HepG2 (cell line): Measurements from ENCODE around the gene MYL6. TPM values are rescaled to one million over a fixed set of nuclear protein-coding genes. Genes with fewer than 3 reads are reported as not detected.

Experiments used
- BHLHE40 ChIP-seq: IDR thresholded peaks from 2 replicates; pipeline ENCODE4 v1.6.1; 2011; ENCODE audit warnings: low read length, improper control_type of control experiment
- BRCA1 ChIP-seq: sonication (generic); formaldehyde crosslinking; IDR thresholded peaks from 2 replicates; pipeline ENCODE4 v1.4.0; 2020; ENCODE audit warnings: missing genetic modification reagents
- HMG20A ChIP-seq: IDR thresholded peaks from 2 replicates; pipeline ENCODE4 v1.6.1; 2016; ENCODE audit warnings: borderline replicate concordance
- HNF1A ChIP-seq, 2 experiments: sonication (generic) in 1 of 2; formaldehyde crosslinking in 1 of 2; IDR thresholded peaks; 2 replicates each; pipeline versions ENCODE4 v1.4.0 to v1.6.1; 2016 to 2020; ENCODE audit warnings: borderline replicate concordance in 1 of 2, low read depth in 1 of 2, mild to moderate bottlenecking in 1 of 2, missing genetic modification reagents in 1 of 2
- HNRNPH1 ChIP-seq: fragments of 200-400 bp; formaldehyde crosslinking; optimal IDR thresholded peaks from 2 replicates; pipeline ENCODE3; 2017; ENCODE audit warnings: mild to moderate bottlenecking, low read depth, low read length
- ISX ChIP-seq: sonication (generic); formaldehyde crosslinking; conservative IDR thresholded peaks from 2 replicates; pipeline ENCODE4 v1.5.0; 2020; ENCODE audit warnings: missing genetic modification reagents
- MAF1 ChIP-seq: sonication (generic); formaldehyde crosslinking; IDR thresholded peaks from 2 replicates; pipeline ENCODE4 v1.5.0; 2020; ENCODE audit warnings: missing genetic modification reagents, borderline replicate concordance
- MED1 ChIP-seq: sonication (generic); formaldehyde crosslinking; IDR thresholded peaks from 2 replicates; pipeline ENCODE4 v1.4.0; 2020; ENCODE audit warnings: missing genetic modification reagents
- MIER3 ChIP-seq: IDR thresholded peaks from 2 replicates; pipeline ENCODE4 v1.6.1; 2016; ENCODE audit warnings: missing compliant biosample characterization, borderline replicate concordance
- NCOA2 ChIP-seq: sonication (generic); formaldehyde crosslinking; IDR thresholded peaks from 2 replicates; pipeline ENCODE4 v1.8.0; 2022; ENCODE audit warnings: inconsistent platforms
- NFKBIZ ChIP-seq: IDR thresholded peaks from 2 replicates; pipeline ENCODE4 v1.6.1; 2018; ENCODE audit warnings: missing genetic modification reagents, missing compliant biosample characterization
- NPAS2 ChIP-seq: sonication (generic); formaldehyde crosslinking; IDR thresholded peaks from 2 replicates; pipeline ENCODE4 v1.8.0; 2022; ENCODE audit warnings: mild to moderate bottlenecking, missing genetic modification reagents, borderline replicate concordance
- REPIN1 ChIP-seq: sonication (generic); formaldehyde crosslinking; IDR thresholded peaks from 2 replicates; pipeline ENCODE4 v1.8.0; 2022; ENCODE audit warnings: missing genetic modification reagents, low read depth, mild to moderate bottlenecking, borderline replicate concordance
- RFX5 ChIP-seq: IDR thresholded peaks from 2 replicates; pipeline ENCODE4 v1.6.1; 2011; ENCODE audit warnings: low read depth, low read length, improper control_type of control experiment
- ZBTB3 ChIP-seq: sonication (generic); formaldehyde crosslinking; IDR thresholded peaks from 2 replicates; pipeline ENCODE4 v1.4.0; 2020; ENCODE audit warnings: low read depth, mild to moderate bottlenecking, moderate library complexity, missing genetic modification reagents, borderline replicate concordance
- ZNF121 ChIP-seq: sonication (generic); formaldehyde crosslinking; IDR thresholded peaks from 2 replicates; pipeline ENCODE4 v1.5.0; 2020; ENCODE audit warnings: mild to moderate bottlenecking, missing genetic modification reagents
- ZNF234 ChIP-seq: sonication (generic); formaldehyde crosslinking; conservative IDR thresholded peaks from 2 replicates; pipeline ENCODE4 v1.5.1; 2020; ENCODE audit warnings: mild to moderate bottlenecking, missing genetic modification reagents
- ZNF382 ChIP-seq: sonication (generic); formaldehyde crosslinking; IDR thresholded peaks from 2 replicates; pipeline ENCODE4 v1.5.0; 2020; ENCODE audit warnings: missing genetic modification reagents, mild to moderate bottlenecking, borderline replicate concordance
- ZNF552 ChIP-seq: sonication (generic); formaldehyde crosslinking; IDR thresholded peaks from 2 replicates; pipeline ENCODE4 v1.9.0; 2022; ENCODE audit warnings: missing genetic modification reagents, mild to moderate bottlenecking, borderline replicate concordance
- ZNF687 ChIP-seq: sonication (generic); formaldehyde crosslinking; IDR thresholded peaks from 2 replicates; pipeline ENCODE4 v1.5.1; 2020; ENCODE audit warnings: mild to moderate bottlenecking, missing genetic modification reagents, moderate library complexity
- ZNF703 ChIP-seq: sonication (generic); formaldehyde crosslinking; IDR thresholded peaks from 2 replicates; pipeline ENCODE4 v1.5.1; 2020; ENCODE audit warnings: missing genetic modification reagents, mild to moderate bottlenecking, moderate library complexity, borderline replicate concordance
- polyA plus RNA-seq, 8 experiments: library from polyadenylated mRNA; depleted of rRNA in 3 of 8; stranded (reverse) in 7 of 8; unstranded in 1 of 8; fragments of >200 nt; fragmentation: Illumina TruSeq in 4 of 8; extraction: Trizol in 4 of 8; gene quantifications; 2 replicates each; pipeline versions ENCODE4 v1.2.1 to v1.2.3, GENCODE V29; 2011 to 2016; ENCODE audit warnings: low read depth in 4 of 8, missing spikeins in 1 of 8, mixed read lengths in 1 of 8; ENCODE audit not compliant: insufficient read depth in 1 of 8
- total RNA-seq, 5 experiments: library from RNA; depleted of rRNA; stranded (reverse); fragments of >200 nt; fragmentation: Illumina TruSeq; extraction: Trizol; gene quantifications; 2 replicates each; pipeline ENCODE4 v1.2.3, GENCODE V29; 2016; ENCODE audit warnings: low read depth in 1 of 5

The MYL6 gene
- total and polyA plus RNA-seq, 2 of the 13 experiments (the other 11 are each of a cell fraction or from before 2014, with no cell fraction given), result 1,127 to 1,192 TPM

DNA sequence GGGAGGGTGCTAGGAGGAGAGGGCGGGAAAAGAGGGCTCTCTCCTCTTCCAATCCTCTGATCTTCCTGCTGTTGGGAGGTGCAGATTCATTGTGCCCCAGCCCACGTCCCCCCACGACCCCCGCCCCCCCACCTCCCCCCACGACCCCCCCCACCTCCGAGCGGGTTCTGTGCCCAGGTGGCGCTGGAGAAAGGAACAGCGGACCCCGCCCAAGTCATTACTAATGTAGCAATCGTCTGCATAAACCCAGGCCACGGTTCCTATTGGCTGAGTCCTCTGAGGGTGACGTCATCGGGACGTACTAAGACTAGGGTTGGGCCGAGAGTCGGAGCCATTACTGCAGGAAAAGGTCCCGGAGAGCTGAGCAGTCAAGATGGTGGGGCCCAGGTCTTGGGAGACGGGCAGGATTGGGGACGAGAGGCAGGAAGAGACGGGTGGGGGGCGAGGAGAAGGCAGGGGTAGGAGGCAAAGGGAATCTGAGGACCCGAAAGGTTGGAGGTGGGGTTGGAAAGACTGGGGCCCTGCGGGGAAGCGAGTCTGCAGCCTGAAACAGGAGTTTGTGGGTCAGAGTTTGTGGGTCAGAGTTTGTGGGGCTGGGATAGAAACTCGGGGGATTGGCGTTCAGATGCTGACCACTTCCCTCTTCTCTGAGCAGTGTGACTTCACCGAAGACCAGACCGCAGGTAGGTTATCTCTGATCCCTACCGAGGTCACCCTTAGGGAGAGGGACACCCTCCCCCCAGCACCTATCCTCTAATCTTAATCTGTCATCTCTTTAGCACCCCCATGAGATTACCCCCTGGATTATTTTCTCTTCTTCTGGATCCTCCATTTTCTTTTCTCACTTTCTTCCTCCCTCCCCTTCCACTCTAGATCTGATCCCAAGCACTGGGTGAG lies at the start of gene MYL6 (continued):
- no peak for TF ChIP-seq BHLHE40
- no peak for TF ChIP-seq ZNF234 (CRISPR knock-in tag)
- TF ChIP-seq BRCA1, result peak; percentile 76; the same call in 1 of the 2 replicates
- peak; percentile 22; the same call in 1 of the 2 replicates for TF ChIP-seq MED1 (CRISPR knock-in tag)
- TF ChIP-seq MAF1, result no peak
- TF ChIP-seq ISX, result no peak
- no peak for TF ChIP-seq ZBTB3 (CRISPR knock-in tag)
- no peak for TF ChIP-seq HMG20A (CRISPR knock-in tag)
- TF ChIP-seq NPAS2 (CRISPR knock-in tag), result no peak
- no peak for TF ChIP-seq ZNF703
- TF ChIP-seq NFKBIZ, result no peak
- no peak for TF ChIP-seq ZNF121 (CRISPR knock-in tag)
- no peak for TF ChIP-seq ZNF552 (CRISPR knock-in tag)
- no peak; the same call in 1 of the 2 replicates for TF ChIP-seq MIER3 (CRISPR knock-in tag)
- TF ChIP-seq NCOA2 (CRISPR knock-in tag), result no peak
- peak; percentile 47 for TF ChIP-seq HNRNPH1
- peak; percentile 76 for TF ChIP-seq RFX5
- no peak for TF ChIP-seq HNF1A (IDR thresholded peaks at IDR 0.05; ENCODE audit: low read depth)
- TF ChIP-seq HNF1A (CRISPR knock-in tag; IDR thresholded peaks at IDR 0.05; ENCODE audit: borderline replicate concordance), result no peak
- TF ChIP-seq REPIN1 (CRISPR knock-in tag), result peak; percentile 34; the same call in 1 of the 2 replicates
- TF ChIP-seq ZNF382 (CRISPR knock-in tag), result no peak
- TF ChIP-seq ZNF687, result no peak
